Activated CD4-positive, alpha-beta T cell treated with anti-CD3 and anti-CD28 coated beads, Interleukin-2, Interleukin-6, amounts not matched to agents 100 ng/mL and 50 ng/mL, durations not matched to agents 16 hours and 8 hours (primary cell): ENCODE measurements around the gene OR7A5.
"Not testable (repeated sequence)": the region's sequence is repeated elsewhere in the genome, so short reads cannot be mapped to it uniquely, and the experiment has no call there.

Source experiments
- DNase-seq: peaks from one replicate; pipeline ENCODE4 v3.0.0-alpha.2; 2020

The OR7A5 gene

GRCh38 chr19:14783410-14783998, 51.5 kb downstream of the OR7A5 start:
- DNase-seq = not testable (repeated sequence)

- no peak for DNase-seq
Measured at GRCh38 chr19:14782626-14783409, 52.2 kb downstream of the OR7A5 start.

GRCh38 chr19:14781713-14782536, 53.1 kb downstream of the OR7A5 start:
- not testable (repeated sequence) for DNase-seq

- DNase-seq = not testable (repeated sequence)
Measured at GRCh38 chr19:14780622-14781225, 54.3 kb downstream of the OR7A5 start.

DNA sequence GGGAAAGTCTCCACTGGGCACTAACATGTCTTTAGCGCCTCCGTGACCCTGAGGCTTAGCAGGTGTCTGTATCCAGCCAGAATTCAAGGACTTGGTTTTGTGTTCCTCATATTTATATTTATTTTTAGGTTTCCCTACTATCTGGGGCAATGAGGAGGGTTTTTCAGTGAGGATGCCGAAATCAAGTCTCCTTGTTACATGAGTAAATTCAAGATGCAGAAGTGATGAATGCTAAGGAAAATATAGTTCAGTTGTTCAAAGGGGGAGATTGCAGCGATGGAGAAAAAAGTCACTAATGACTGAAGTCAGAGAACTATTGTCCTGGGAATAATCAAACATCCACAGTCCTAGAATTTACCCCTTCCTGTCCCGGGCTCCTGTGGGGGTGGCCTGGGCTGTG, 55.8 kb downstream of the OR7A5 start:
- DNase-seq = no peak

- not testable (repeated sequence) for DNase-seq
Measured at GRCh38 chr19:14778110-14778845, 56.7 kb downstream of the OR7A5 start, which contains the start of gene ADGRE2. ADGRE2 (minus strand) TSS chr19:14778560; CDS start chr19:14776756, 1,804 bp downstream.

DNA sequence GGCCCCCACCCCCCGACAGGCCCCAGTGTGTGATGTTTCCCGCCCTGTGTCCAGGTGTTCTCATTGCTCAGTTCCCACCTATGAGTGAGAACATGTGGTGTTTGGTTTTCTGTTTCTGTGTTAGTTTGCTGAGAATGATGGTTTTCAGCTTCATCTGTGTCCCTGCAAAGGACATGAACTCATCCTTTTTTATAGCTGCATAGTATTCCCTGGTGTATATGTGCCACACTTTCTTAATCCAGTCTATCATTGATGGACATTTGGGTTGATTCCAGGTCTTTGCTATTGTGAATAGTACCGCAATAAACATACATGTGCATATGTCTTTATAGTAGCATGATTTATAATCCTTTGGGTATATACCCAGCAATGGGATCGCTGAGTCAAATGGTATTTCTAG, 57.3 kb downstream of the OR7A5 start:
- not testable (repeated sequence) for DNase-seq
